Stimulated activated CD8-positive, alpha-beta memory T cell treated with anti-CD3 and anti-CD28 coated beads, Interleukin-12 subunit alpha, Interleukin-12 subunit beta, amount 100 ng/mL, for 4 hours (primary cell): Measurements from ENCODE around the gene TENM3.

Experiments used
- DNase-seq: peaks from one replicate; pipeline ENCODE4 v3.0.0-alpha.2; 2020; ENCODE audit warnings: low read depth

The TENM3 gene

DNA sequence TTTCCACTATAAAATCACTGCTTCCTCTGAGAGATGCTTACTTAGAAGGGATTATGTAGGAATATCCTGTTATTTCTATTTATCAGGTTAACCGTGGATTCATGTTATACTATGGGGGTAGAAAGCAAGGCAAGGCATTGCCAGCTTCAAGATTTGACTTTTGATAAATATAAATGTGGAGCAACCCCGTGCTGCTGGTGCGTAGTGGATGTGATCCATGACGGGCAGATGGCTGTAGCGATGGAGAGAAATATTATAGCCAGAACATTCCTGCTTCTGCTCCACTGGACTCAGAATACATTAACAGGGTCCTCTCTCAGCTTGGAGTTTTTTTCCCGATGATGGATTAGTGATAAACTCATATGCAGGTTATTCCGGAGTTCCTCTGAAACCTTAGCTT is 157.6 kb downstream of the TENM3 start:
- no peak for DNase-seq

DNA sequence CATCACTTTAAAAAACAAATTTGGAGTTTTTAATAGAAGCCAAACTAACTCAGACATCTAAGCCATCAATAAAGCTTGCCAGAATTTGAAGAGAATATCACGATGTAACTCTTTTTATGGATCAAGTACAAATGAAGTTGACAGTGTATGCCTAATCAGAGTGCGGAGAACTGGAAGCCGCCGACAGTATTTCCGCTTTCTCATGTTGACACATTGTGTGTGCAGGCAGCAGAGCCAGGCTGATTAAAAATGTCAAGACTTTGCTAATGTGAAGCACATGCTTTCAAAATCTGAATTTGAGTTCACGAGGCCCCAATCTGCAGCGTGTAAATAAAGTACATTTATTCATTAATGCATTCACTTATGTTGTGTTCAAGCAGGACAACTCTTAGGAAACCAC is 161.2 kb downstream of the TENM3 start:
- no peak for DNase-seq

DNA sequence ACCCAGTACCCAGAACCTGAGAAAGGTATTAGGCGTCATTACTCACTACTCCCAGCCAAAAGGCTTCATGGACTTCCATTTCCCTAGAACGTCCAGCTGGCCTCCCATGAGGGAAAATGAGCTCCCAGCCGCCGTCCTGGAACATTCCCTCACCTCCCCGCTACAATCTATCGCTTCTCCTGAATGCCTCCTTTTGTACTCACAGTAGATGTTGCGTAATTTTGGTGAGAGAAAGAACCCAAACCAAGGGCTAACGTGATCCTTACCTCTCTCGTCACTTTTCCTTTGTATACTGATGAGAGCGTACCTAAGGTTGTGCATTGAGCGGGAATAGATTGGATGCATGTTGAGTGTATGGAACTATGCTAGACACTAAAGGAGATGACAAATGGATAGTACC is 161.9 kb downstream of the TENM3 start:
- no peak for DNase-seq

DNA sequence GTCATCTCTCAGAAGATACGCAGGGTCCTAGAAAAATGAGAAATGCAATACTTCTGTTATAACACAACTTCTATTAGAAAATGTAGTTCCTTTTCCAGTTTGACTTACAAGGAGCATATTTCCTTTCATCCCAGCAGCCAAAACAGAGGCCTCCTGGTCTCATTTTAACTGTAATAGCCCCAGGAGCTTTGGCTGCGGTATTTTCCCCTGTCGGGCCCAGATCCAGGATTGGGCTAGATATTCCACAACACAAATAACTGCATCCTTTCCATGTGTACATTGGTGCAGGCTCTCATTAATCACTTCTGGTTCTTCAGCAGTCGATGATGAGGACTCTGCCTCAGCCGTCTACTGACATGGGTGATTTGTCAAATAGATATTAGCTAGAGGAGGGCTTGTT is 166.1 kb downstream of the TENM3 start:
- DNase-seq, result no peak

DNA sequence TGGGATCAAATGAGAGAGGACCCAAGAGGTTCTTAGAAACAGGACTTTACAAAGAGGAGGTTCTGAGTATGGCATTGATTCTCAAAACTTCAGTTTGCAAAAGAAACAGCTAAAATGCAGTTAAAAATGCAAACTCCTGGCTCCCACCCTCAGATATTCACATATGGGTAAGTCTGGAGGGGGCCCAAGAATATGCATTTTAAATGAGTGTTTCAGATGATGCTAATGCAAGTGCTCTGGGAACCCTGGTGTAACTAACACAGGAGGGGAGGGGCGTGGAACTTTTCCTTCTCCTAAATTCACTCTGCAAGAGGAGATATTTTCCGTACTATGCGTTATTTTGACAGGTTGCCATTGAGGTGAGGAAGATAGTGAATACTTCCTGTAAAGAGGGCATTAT is 168.2 kb downstream of the TENM3 start:
- no peak for DNase-seq

DNA sequence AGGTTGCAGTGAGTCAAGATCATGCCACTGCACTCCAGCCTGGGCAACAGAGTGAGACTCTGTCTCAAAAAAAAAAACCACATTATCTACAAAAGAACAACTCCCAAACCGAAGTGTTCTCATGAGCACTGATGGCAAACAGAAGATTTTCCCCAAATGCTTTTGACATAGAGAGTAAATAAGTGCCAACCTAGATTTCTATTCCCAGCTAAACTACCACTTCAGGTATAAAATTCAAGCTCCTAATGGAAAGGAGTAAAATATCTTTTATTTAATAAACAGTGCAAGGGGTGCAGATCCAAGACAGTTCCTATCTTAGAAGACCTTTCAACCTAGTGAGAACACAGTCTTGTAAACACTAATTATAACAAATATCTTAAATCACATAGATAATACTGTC is 170.3 kb downstream of the TENM3 start:
- no peak for DNase-seq

DNA sequence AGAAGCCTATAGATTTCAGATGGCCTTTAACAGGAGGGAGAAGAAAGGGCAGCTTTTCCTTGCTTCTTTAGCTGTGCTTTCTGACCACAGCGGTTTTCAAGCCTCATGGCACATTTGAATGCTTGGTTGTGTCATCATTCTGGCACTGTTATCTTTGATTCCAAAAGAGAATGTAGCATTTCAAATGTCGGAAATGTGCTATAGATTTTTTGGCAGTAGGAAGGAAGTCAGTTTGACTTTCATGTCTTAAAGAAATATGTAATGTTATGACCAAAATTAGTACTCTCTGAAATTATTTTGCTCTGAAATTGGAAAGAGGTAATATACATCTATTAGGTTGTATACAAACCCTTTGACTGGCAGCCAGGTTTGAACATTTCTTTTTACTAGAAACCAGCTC is 171.9 kb downstream of the TENM3 start:
- DNase-seq, result no peak

DNA sequence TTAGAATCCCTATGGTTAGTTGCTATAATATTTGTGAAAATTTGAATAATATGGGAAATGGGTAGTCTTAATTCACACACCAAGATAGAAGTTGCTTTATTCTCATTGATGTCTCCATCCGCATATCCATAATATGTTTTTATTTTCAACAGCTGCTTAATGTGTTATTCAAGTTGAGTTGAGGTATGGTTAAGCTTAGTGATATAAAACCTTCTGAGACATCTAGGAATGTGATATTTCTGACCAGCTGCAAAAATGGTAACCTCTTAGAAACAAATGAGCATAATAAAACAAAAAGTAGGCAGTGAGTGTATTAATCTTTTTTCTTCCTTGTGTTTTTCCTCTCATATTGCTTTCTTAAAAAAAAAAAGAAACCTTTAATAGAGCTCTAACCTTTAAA is 172.9 kb downstream of the TENM3 start:
- DNase-seq, result no peak

DNA sequence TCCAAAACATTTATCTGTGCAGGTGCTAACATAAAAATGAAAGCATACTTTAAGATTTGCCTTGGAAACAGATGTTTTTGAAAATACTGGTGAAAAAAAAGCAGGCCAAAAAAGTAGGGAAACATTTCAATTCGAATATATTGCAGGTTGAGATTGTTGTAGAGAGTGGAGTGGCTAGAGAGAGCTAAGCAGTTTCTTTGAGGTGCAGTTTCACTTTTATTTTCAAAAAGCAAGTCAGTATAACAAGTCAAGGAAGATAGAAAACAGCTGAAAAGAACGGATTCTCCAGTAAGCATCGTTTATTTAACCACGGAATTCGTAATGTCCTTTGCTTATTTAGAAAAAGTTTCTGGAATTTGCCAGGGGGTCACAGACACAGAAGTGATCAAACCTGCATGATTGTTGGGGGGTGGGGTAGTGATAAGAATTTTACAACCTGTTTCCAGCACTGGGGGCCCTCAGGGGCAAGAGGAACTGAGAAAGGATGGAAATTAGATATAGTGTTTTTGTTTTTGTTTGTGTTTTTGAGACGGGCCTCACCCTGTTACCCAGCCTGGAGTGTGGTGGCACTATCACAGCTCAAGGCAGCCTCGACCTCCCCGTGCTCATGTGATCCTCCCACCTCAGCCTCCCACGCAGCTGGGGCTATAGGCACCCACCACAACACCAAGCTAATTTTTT is 175.0 kb downstream of the TENM3 start:
- no peak for DNase-seq

DNA sequence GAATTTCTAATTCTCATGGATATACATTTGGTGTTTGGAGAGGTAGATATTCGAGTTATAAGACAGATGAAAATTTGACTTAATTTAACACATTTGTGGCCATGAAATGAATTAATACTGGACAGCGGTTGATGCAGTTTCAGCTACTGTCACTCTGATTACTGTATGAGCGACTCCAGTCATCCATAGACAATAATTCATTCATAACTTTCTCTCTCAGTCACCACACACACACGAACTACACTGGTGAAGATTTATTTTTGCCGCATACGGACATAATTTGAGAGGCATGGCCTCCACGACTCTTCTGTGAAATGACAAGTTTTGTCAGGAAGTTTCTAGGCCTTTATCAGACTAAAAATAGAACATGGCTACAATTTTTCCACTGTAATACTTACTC is 177.0 kb downstream of the TENM3 start:
- DNase-seq, result no peak

DNA sequence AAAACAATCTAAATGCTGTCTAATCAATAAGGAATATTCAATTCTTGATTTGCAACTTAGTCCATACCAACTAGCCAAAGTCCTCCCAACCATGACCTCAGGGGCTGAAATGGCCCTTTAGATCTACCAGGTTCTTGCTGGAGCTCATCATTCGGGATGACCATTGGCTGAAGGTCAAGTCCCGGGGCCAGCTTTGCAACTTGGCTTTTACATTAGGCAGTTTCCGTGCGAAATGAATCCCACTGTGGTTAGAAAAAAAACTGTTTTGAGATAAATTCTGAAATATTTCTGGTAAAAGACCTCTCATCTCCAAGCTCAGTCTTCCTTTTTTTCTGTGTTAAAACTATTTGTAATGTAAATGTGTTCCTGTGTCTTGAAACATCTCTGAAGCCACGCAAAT is 178.6 kb downstream of the TENM3 start:
- no peak for DNase-seq

DNA sequence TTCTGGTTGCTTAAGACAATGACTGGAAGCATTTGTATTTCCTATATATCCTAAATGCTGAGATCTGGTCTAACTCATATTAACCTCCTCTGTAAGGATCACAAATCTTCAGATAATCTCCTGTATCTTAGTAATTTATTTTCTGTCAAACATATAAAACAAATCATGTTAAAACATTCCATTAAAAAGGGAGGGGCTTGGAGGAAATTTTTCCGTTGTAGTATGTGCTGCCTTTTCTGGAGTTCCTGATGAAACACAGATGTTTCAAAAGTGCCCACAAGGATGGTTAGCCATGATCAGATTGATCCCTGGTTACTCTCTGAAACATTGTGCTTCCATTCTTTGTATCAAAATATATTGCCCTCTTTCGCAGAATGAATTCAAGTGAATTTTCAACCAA is 182.1 kb downstream of the TENM3 start:
- DNase-seq, result no peak

DNA sequence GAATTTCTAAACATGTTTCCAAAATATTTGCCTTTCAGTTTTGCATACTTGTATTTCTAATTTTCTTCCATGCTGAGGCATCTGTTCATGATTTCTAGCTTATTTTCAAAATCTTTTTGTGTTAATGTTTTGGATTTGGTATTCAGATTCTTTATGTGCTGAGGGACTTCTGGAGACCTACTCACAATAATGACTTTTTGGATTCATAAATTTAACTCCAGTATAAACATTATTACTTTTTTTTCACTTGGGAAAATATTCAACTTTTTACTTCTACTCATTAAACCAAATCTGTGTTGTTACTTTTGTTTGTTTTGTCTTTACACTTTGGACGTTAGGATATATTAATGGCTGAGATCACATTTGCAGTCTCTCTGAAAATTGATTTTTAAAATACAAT is 183.7 kb downstream of the TENM3 start:
- no peak for DNase-seq

DNA sequence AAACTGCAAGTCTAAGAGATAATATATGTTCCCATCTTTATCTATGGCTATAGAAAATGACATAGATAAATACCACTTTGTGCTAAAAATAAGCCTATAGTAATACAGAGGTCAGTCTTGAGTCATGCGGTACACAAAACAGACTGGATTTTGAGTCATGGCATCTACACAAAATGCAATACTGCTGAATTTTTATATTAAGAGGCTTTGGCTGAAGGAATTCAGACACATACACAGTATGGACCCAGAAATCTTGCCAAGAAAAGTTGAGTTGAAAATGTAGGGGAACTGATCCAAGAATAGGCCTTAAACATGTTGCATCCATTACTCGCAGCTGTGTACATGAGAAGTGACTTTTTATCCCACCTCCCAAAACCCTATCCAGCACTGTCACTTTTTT is 184.4 kb downstream of the TENM3 start:
- DNase-seq, result no peak

DNA sequence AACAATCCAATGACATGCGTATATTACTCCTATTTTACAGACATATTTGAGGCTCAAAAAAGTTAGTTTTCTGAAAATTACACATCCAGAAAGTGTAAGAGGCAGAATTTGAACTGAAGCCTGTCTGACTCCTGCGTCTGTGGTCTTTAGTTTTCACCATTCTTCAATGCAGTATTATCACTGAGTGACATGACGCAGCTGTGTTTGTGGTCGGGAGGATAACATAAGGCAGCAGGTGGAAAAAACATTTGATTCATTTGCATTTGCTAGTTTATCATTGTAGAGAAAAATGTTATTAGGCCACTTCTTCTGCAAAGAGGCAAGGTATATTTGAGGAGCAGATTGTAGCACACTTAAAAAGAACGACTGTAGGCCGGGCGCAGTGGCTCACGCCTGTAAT is 186.7 kb downstream of the TENM3 start:
- no peak for DNase-seq

DNA sequence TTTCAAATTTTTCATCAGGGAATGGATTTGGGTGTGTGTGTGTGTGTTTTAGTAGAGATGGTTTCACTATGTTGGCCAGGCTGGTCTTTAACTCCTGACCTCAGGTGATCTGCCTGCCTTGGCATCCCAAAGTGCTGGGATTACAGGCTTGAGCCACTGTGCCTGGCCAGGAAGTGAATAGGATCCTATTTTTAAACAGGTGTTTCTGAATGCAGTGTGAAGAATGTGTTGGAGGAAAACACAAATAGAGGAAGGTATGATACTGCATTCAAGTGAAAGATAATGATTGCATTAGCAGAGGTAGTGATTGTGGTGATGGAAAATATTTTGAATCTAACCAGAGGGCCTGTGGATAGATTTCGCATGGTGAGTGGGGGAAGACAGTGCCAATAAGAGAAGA is 189.6 kb downstream of the TENM3 start:
- DNase-seq, result no peak

DNA sequence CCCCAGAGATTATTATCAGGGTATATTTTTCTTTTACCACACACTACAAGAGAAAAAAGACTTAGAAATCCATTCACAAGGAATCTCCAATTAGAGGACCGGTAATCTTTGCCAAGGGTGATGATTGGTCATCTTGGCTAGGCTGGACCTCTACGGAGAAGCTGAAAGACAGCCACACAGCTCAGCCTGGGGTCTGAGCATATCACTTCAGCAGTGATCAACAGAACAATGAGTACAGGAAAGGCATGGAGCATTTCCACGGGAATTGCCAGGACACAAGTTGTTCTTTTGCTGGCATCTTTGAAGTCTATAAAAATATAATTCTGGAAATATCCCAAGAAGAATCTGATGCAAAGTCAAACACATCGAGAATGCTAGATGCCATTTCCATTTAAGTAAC is 191.5 kb downstream of the TENM3 start:
- no peak for DNase-seq

DNA sequence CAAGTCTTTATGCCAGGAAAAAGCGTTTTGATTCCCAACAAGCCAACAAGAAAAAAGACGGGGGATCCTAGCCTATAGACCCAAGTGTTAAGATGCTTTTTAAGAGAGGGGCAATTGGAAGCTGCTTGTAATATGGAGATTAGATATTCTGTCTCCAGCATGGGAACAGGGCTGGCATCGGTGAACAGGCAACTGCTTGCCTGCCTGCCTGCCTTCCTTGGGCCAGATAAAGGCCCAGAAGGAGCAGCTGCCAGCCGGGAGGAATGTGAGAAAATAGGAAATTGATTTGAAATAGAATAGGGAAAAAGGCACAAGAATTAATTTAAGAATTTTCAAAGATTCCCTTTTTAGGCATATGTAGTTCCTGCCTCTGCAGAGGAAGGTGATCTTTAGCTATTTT is 192.2 kb downstream of the TENM3 start:
- no peak for DNase-seq

DNA sequence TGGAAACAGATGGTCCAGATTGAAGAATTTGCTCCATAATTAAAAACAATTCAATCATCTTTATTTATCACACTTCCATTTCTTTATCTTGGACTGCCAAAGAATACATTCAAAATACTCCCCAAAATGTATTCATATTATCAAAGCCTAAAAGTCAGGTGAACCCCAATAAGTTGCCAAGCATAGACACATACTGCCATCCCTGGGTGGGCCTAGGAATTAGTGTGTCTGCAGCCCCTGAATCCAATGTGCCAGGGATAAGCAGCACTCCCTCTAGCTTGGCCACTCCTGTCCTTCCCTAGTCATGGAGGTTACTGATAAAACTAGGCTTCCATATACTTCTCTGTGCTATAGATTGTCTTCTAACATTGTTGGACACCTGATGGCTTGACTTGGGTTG is 199.9 kb downstream of the TENM3 start:
- no peak for DNase-seq

DNA sequence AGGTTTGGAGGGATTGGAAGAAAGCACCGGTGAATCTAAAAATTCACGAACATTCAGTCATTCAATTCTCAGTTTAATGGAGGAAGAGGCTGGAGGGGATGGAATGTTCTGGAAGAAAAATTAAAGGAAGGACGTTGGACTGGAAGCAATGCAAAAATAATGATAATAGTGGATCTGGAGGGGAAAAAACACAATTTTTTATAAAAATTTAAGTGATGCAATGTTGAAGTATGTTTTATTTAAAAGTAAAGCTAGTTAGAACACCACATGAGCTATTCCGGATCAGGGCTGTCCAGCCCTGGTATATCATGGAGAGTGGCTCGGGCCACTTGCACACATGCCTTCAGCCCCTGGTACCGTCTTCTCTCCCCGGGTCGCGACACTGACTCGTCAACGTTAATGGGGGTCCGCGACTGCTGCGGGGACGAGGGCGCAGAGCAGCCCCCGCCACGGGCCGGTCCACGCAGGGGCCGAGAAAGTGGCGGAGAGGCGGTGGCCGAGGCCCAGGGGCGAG is 204.6 kb downstream of the TENM3 start:
- no peak for DNase-seq

DNA sequence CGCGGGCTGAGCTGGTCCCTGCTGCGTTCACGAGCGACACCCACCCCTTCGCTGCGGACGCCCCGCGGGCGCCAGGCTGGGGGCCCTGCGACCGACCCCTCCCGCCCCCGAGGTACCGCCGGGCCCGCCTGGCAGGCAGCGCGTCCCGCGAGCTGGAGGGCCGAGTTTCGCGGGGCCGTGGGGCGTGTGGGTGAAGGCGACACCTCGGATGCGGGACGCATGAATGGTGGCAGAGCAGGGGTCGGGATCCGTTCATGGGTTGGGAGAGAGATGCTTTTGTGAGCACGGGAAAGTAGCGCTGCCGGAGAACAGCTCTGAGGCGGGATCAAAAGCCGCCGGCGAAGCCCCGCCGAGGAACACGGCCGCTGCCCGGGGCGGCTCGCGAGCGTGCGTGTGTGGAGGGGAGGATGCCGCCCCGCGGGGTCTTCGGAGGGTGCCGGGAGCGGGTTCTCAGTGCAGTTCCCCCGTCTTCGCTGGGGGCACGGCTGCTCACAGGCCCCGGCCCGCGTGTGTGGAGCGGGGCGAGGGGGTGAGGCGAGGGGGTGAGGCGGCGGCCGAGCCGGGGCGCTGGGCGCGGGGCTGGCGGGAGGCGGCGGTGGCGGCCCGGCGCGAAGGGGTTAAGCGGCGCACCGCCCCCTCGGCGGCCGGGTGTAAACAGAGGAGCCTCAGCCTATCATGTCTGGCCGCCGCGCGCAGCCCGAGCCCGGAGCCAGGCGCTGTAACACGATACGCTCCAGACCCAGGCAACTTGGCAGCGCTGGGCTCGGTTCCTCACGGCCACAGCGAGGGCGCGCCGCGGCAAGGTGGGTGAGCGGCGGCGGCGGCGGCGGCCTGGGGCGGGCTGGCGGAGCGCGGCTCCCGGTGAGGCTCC is 205.3 kb downstream of the TENM3 start:
- no peak for DNase-seq

DNA sequence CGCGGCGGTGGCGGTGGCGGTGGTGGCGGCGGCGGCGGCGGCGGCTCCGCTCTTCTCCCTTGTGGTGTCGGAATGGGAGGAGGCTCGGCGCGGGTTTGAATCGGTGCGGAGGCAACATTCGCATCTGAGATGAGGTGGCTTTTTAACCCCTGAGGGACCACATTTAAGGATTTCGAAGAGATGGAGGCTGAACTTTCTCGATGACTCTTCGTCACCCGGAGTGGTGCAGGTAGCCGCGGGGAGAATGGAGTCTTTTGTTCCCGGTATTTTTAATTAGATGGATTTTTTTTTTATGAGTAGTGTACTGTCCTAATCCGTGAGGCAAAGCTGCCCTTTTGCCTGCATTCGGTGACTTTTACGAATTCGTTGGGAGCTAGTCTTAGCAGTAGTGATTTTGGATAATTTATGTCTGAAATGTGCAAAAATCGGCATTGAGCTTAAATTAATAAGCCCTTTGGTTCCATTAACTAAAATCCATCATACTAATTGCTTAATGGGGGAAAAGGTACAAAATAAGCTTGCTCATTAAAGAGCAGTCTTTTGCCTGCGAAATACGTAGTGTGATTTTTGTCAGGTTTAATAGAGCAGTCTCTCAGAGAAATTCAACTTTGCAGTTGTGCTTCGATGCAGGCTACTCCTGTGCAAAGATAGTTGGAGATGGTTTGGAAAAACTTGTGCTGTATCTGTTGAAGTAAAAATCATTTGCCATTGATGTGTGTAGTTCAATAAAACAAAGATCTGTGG is 206.2 kb downstream of the TENM3 start:
- no peak for DNase-seq

DNA sequence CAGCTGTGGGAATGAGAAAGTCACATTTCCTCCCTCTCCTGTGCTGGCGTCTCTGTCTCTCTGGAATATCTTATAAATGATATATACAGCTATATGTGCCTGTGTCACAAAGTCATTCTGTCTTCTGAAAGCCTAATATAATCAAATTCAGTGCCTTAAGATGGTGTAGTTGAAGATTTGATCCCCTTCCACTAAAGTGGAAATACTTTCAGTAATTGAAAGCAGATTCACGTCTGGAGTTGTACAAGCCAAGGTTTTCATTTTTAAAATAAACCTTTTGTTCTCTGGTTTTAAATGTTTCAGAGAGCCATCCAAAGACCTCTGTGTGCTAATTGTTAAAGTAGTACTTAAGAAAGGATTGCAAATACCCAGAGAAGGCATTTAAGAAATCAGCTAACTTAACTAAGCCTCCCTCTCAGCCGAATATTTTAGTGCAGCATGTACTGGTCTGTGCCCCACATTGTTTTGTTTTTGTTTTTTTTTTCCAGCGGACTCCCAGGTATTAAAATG is 206.8 kb downstream of the TENM3 start:
- no peak for DNase-seq
